ENCODE data around the gene NPAS3.

DNA sequence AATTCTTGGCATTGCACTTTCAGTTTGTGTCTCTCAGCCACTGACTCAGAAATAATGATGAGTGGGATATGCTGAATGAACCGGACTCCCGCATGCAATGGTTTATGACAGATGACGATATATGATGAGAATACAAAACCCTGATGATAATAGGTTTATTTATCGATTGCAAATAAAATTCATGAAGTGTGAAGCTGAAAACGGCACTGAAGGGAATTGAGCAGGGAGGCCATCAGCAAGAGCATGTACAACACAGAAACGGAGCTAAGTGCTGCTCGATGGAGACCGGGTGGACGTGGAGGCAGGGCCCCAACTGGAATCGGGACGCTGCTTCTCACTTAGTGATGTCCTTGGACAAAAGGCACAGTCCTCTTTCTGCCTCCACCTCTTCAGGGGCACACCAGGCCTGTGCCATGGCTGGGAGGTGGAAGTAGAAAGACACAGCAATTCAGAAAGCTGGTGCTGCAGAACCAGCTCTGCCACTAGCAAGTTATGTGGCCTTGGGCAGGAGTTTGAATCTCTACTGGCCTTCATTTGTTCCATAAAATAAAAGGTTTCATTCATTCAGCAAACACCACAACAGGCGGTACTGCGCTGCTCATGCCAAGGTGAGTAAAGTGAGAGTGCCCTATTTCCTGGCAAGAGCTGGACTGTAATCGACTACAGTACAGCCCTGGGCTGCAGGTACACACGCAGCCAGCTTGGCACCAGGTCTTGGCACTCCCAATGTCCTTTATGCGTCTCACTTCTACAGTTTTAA, 895.2 kb downstream of the NPAS3 start:
- no peak for TF ChIP-seq CTCF (IDR thresholded peaks at IDR 0.05)
- TF ChIP-seq POLR2A (IDR thresholded peaks at IDR 0.05): no peak
